Activated T-helper 2 cell treated with anti-CD3 and anti-CD28 coated beads, Interferon-gamma antibody, Interleukin-2, Interleukin-4, amounts not matched to agents 10 μg/mL and 5 μg/mL and 100 μg/mL, durations not matched to agents 14 hours and 24 hours and 36 hours (primary cell): ENCODE measurements around the gene OXSR1. TPM values are rescaled to one million over a fixed set of nuclear protein-coding genes. Genes with fewer than 3 reads are reported as not detected.
"Not testable (repeated sequence)": the region's sequence is repeated elsewhere in the genome, so short reads cannot be mapped to it uniquely, and the experiment has no call there.

Source experiments
- DNase-seq: peaks from one replicate; pipeline ENCODE4 v3.0.0; 2021; ENCODE audit warnings: low spot score
- H3K27ac Mint-ChIP-seq: one replicate; pipeline ENCODE4 v1.8.0; 2021; ENCODE audit warnings: mixed read lengths
- H3K27me3 Mint-ChIP-seq: one replicate; pipeline ENCODE4 v1.8.0; 2021; ENCODE audit warnings: low read depth, mixed read lengths
- H3K36me3 Mint-ChIP-seq: one replicate; pipeline ENCODE4 v1.8.0; 2021; ENCODE audit warnings: low read depth, mixed read lengths
- H3K4me1 Mint-ChIP-seq: one replicate; pipeline ENCODE4 v1.8.0; 2021; ENCODE audit warnings: low read depth, mixed read lengths
- H3K4me3 Mint-ChIP-seq: one replicate; pipeline ENCODE4 v1.8.0; 2021; ENCODE audit warnings: low read depth, mild to moderate bottlenecking, moderate library complexity, mixed read lengths
- H3K9me3 Mint-ChIP-seq: one replicate; pipeline ENCODE4 v1.8.0; 2021; ENCODE audit warnings: mixed read lengths
- intact Hi-C: fragments of 100-400 bp; cut with micrococcal nuclease; formaldehyde crosslinking; loops from one replicate; pipeline ENCODE4 v1.15.1; 2023
- total RNA-seq: library from RNA; stranded (reverse); gene quantifications from 2 replicates; pipeline ENCODE4 v1.2.3, GENCODE V29; 2022

OXSR1 gene
- total RNA-seq, 1 donor from 2014 or later: 62.2 TPM

DNA sequence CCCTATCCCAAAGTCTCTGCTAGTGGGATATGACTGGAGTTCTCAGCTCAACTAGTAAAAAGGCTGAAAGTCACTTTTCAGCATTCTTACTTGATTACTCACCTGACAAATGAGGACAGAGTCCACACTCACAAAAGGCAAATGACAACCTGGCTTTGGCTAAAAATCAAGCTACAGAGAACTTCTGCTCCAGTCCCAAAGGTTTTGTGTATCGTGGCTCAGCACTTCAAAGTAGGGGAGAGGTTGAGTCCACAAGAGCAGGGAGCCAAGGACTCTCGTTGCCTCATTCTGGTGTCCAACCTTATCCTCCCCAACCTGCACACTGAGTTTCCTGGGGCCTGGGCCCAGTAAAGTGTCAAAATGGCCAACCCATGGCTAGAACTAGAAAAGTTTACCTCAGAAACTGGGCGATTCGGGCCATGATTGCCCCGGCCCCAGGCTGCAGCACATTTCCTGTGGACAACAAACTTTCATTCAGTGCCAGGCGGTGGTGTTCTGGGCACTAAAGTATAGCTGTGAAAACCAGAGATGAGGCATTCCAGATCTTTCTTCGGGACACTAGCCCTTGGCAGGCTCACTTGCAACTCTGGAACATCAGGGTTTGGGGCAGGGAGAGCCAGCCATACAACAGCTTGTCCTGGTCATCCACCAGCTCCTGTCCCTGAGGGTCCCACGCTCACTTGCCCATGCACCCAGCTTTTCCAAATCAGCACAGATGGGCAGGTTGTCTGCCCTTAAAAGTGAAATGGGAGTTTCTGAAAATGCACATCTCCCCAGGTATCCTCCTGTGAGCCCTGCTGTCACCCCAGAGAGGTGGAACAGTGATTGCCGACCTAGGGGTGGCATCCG lies 31.6 kb upstream of the OXSR1 start:
- Mint-ChIP-seq H3K36me3 (peaks cover 58% of the 10 kb centered on the region), H3K4me1 (peaks cover 34% of the 10 kb centered on the region), H3K4me3 (no peak overlapping the region), H3K27me3 (no peaks in the 10 kb centered on the region), H3K27ac (no peak overlapping the region), H3K9me3 (no peaks in the 10 kb centered on the region)
- DNase-seq: no peak
- intact Hi-C loops: no loop called here

DNA sequence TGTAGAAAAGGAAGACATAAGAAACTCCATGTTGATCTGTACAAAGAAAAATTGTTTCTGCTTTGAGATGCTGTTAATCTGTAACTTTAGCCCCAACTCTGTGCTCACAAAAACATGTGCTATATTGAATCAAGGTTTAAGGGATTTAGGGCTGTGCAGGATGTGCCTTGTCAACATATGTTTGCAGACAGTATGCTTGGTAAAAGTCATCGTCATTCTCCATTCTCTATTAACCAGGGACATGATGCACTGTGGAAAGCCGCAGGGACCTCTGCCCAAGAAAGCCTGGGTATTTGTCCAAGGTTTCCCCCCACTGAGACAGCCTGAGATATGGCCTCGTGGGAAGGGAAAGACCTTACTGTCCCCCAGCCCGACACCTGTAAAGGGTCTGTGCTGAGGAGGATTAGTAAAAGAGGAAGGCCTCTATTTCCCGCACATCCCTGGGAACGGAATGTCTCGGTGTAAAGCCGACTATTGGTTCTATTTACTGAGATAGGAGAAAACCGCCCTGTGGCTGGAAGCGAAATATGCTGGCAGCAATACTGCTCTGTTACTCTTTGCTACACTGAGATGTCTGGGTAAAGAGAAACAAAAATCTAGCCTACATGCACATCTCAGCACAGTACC lies 30.7 kb upstream of the OXSR1 start:
- intact Hi-C loops: loop anchor here (5.0 kb wide), 3 partner anchors 123 to 1142 kb away; partner anchors contain the start of genes EPM2AIP1 and MLH1
- peaks cover 41% of the 10 kb centered on the region for H3K4me1 Mint-ChIP-seq
- peaks cover 51% of the 10 kb centered on the region for H3K36me3 Mint-ChIP-seq
- H3K27me3 Mint-ChIP-seq, DNase-seq, H3K9me3 Mint-ChIP-seq, H3K27ac Mint-ChIP-seq: not testable (repeated sequence)
- peak overlapping the region; percentile 85 for H3K4me3 Mint-ChIP-seq

DNA sequence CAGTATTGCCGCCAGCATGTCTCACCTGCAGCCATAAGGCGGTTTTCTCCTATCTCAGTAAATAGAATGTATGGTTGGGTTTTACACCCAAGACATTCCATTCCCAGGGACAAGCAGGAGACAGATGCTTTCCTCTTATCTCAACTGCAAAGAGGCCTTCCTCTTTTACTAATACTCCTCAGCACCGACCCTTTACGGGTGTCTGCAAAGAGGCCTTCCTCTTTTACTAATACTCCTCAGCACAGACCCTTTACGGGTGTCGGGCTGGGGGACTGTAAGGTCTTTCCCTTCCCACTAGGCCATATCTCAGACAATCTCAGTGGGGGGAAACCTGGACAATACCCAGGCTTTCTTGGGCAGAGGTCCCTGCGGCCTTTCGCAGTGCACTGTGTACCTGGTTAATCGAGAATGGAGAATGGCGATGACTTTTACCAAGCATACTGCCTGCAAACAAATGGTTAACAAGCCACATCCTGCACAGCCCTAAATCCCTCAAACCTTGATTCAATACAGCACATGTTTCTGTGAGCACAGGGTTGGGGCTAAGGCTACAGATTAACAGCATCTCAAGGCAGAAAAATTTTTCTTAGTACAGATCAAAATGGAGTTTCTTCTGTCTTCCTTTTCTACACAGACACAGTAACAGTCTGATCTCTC lies 29.6 kb upstream of the OXSR1 start:
- not testable (repeated sequence) for H3K27me3 Mint-ChIP-seq, H3K9me3 Mint-ChIP-seq
- Mint-ChIP-seq H3K4me3 (peak overlapping the region; percentile 85), H3K36me3 (peaks cover 50% of the 10 kb centered on the region), H3K4me1 (peaks cover 49% of the 10 kb centered on the region), H3K27ac (peak overlapping the region; percentile 80)
- intact Hi-C loops: loop anchor here (2.0 to 5.0 kb wide), 5 partner anchors 122 to 1143 kb away; partner anchors contain the start of genes EPM2AIP1, MLH1 and XYLB
- peak; percentile 33 for DNase-seq

DNA sequence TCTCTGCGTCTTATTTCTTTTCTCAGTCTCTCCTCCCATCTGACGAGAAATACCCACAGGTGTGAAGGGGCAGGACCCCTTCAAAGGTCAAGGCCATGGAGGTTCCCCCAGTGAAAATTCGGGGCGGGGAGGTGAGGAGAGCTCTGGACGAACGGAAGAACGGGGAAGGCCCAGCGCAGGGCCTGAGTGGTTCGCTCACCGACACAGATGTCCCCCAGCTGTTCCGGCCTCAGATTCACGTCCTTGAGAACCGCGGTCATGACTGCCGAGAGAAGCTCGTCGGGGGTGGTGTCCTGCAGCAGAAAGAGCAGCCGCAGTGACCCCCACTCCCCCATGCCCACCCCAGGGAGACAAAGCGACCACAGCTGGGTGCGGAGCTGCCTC lies 29.0 kb upstream of the OXSR1 start:
- H3K4me1 Mint-ChIP-seq: peaks cover 52% of the 10 kb centered on the region

DNA sequence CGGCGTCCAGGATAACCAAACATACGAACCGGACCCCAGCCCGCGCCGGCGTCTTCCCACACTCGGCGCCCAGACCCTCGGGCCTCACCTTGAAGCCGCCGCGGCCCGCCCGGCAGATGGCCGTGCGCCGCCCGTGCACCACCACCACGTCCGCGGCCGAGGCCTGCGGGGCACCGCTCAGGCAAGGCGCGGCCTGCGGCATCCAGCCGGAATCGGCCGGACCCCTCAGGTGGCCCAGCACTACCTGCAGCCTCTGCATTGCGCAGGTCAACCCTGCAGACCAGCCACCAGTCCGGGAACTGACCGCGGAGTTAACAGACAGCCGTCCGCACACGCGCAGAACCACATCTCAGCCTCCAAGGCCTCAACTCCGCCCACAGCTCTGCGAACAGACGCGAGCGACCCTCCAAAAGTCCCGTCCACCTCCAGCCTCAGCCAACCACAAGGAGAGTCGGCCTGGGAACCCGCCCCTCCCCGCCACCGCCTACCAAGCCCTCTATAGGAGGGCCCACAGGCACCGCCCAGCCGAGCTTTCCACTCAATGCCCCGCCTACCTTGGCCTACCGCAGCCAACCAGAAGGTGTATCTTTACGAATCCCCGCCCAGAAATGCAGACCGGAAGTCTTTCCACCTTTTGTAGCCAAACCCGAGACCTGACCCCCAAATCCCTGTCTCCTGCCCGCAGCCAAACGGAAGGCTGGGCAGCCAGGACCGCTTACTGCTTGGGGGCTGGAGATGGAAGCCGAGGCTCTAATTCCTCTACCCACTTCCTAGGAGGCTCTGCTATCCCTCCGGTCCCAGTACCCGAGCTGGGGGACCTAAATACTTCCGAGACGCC lies 28.3 kb upstream of the OXSR1 start, which contains the start of gene ACAA1:
Gene ACAA1, minus strand, starts transcription at position 351 of the 838 bp plus-strand sequence. Its CDS starts 92 bp downstream, at position 259.
- Mint-ChIP-seq H3K27me3 (no peaks in the 10 kb centered on the region), H3K4me3 (peak within 1 kb of the TSS; percentile 85), H3K9me3 (no peaks in the 10 kb centered on the region), H3K27ac (peak within 1 kb of the TSS; percentile 98), H3K4me1 (peaks cover 50% of the 10 kb centered on the region), H3K36me3 (peaks cover 50% of the 10 kb centered on the region)
- intact Hi-C loops: loop anchor here (1.0 to 5.0 kb wide), 10 partner anchors 15 to 1145 kb away; partner anchors contain the start of genes EPM2AIP1, MLH1, OXSR1 and XYLB
- DNase-seq: peak; percentile 96

More for the DNA sequence above, 29.0 kb upstream of the OXSR1 start:
- Mint-ChIP-seq H3K4me3 (peak overlapping the region; percentile 85), H3K36me3 (peaks cover 50% of the 10 kb centered on the region), H3K9me3 (no peaks in the 10 kb centered on the region), H3K27me3 (no peaks in the 10 kb centered on the region), H3K27ac (peak overlapping the region; percentile 80)
- DNase-seq: no peak
- intact Hi-C loops: loop anchor here (2.0 to 5.0 kb wide), 5 partner anchors 121 to 1144 kb away; partner anchors contain the start of genes EPM2AIP1, MLH1 and XYLB

- intact Hi-C loops: loop anchor here (1.0 to 5.0 kb wide), 10 partner anchors 15 to 1145 kb away; partner anchors contain the start of genes EPM2AIP1, MLH1, OXSR1 and XYLB
- Mint-ChIP-seq H3K9me3 (no peaks in the 10 kb centered on the region), H3K4me1 (peaks cover 46% of the 10 kb centered on the region), H3K4me3 (peak overlapping the region; percentile 85), H3K27ac (peak overlapping the region; percentile 98), H3K27me3 (no peaks in the 10 kb centered on the region), H3K36me3 (peaks cover 50% of the 10 kb centered on the region)
- DNase-seq: peak; percentile 26
Measured at GRCh38 chr3:38137615-38138348, 27.6 kb upstream of the OXSR1 start.

GRCh38 chr3:38138349-38139190 lies 26.8 kb upstream of the OXSR1 start, which contains the start of gene MYD88:
TSS of gene MYD88 (plus strand) at chr3:38138661. CDS start at chr3:38138701, 40 bp downstream.
- peak within 1 kb of the TSS; percentile 85 for H3K4me3 Mint-ChIP-seq

DNA sequence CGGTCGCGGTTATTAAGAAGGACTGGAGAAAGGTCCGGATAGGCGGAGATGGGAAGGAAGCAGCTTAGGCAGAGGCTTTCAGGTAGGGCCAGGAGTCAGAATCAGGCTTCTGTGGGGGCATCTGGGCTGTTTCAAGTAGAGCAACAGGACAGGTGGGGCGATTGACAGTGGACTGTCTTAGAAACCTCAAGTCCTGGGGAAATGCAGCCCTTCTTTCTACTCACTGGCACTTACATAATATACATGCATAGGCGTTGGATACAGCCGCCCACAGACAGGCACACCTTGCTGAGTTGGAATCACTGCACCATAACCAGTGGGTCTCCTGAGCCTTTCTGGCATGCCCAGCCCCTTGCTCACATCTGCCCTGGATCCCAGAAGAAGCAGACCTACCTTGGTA lies 26.1 kb upstream of the OXSR1 start:
- Mint-ChIP-seq H3K27me3 (no peaks in the 10 kb centered on the region), H3K9me3 (no peaks in the 10 kb centered on the region), H3K27ac (peak overlapping the region; percentile 98), H3K36me3 (peaks cover 38% of the 10 kb centered on the region), H3K4me1 (peaks cover 43% of the 10 kb centered on the region), H3K4me3 (peak overlapping the region; percentile 85)
- intact Hi-C loops: loop anchor here (5.0 kb wide), 3 partner anchors 118 to 1147 kb away; partner anchors contain the start of genes EPM2AIP1 and MLH1
- no peak for DNase-seq

More at GRCh38 chr3:38138349-38139190, 26.8 kb upstream of the OXSR1 start, which contains the start of gene MYD88:
- Mint-ChIP-seq H3K27me3 (no peaks in the 10 kb centered on the region), H3K9me3 (no peaks in the 10 kb centered on the region), H3K4me1 (peaks cover 44% of the 10 kb centered on the region), H3K36me3 (peaks cover 43% of the 10 kb centered on the region), H3K27ac (peak within 1 kb of the TSS; percentile 98)
- intact Hi-C loops: loop anchor here (5.0 kb wide), 3 partner anchors 119 to 1146 kb away; partner anchors contain the start of genes EPM2AIP1 and MLH1
- DNase-seq: peak; percentile 83

- Mint-ChIP-seq H3K27me3 (no peaks in the 10 kb centered on the region), H3K36me3 (peaks cover 33% of the 10 kb centered on the region), H3K4me3 (peak overlapping the region; percentile 85), H3K9me3 (no peaks in the 10 kb centered on the region), H3K27ac (no peak overlapping the region), H3K4me1 (peaks cover 40% of the 10 kb centered on the region)
- intact Hi-C loops: loop anchor here (5.0 kb wide), 3 partner anchors 118 to 1147 kb away; partner anchors contain the start of genes EPM2AIP1 and MLH1
- no peak for DNase-seq
Measured at GRCh38 chr3:38139652-38140051, 25.7 kb upstream of the OXSR1 start.

- Mint-ChIP-seq H3K36me3 (peaks cover 27% of the 10 kb centered on the region), H3K27me3 (no peaks in the 10 kb centered on the region), H3K27ac (no peak overlapping the region), H3K9me3 (peaks cover 4% of the 10 kb centered on the region), H3K4me1 (peaks cover 35% of the 10 kb centered on the region), H3K4me3 (peak overlapping the region; percentile 85)
- intact Hi-C loops: no loop called here
- DNase-seq: no peak
Measured at GRCh38 chr3:38140326-38141172, 24.8 kb upstream of the OXSR1 start.
